ENCODE data around the gene C20orf204.

C20orf204 gene

DNA sequence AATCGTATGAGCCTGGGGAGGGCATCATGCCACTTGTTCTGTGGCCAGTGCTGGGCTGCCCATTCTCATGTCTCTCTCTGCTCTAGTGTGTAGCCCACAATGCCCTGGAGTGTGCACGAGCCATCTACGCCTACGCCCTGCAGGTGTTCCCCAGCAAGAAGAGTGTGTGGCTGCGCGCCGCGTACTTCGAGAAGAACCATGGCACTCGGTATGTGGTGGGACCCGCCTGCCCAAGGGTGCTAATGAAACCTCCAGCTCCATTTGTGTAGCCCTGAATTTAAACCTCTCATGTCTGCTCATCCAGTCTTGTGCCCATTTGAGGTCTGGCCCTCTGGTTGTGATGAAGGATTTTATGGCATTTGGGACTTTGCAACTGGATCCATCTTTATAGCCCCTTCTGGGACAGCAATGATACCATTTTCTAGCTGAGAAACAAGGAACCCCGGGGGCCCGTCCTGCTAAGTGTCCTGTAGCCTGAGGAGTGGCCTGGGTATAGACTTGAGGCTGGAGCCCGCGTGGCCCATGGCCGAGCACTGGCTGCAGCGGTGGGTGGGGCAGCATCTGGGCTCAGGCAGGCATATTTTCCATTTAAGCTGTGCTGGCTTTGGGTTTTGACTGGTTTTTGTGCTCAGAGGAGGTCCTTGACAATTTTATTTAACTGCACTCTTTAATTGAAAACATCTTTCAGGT lies 13.2 kb upstream of the C20orf204 start:
- Mint-ChIP-seq H3K4me3 (no peak overlapping the region), H3K27ac (no peak overlapping the region), H3K4me1 (ENCODE audit: low read depth) (no peaks in the 10 kb centered on the region), H3K36me3 (ENCODE audit: low read depth) (peaks cover 99% of the 10 kb centered on the region), H3K27me3 (no peaks in the 10 kb centered on the region), H3K9me3 (no peaks in the 10 kb centered on the region)
- intact Hi-C loops (cut with micrococcal nuclease): no loop called here

DNA sequence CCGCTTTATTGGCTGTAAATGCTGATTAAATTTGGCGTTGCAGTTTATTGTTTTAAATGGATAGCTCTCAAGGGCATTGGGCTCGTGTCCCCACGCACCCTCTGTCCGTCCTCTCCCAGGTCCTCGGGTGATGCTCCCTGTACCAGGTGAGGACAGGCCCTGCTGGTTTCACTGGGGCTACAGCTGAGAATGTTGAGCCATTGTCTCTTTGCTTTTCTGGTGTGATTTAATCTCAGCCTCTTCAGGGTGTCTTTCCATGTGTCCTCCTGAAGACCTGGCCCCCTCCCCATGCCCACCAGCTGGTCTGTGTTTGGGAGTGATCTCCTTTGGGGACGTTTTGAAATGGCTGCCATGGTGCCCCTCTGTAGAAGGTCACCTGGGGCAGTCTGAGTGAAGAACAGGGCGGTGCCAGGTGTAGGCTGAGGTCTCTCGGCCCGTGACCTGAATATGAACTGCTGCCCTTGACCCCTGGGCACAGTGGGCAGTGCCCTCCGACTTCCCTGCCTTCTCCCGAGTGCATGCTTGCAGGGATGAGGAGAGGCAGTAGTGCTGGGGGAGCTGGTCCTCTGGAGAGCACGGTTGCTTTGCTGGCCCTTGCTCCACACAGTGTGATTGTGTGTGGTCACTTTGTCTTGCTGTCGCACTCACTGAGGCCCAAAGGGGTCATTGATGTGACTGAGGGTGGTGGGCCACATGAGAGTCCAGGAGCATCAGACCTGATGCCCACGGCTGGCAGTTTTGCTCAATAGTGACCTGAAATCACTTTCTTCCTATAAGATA lies 12.4 kb upstream of the C20orf204 start:
- no peak overlapping the region for H3K27ac Mint-ChIP-seq
- no peaks in the 10 kb centered on the region for H3K4me1 Mint-ChIP-seq (ENCODE audit: low read depth)
- H3K4me3 Mint-ChIP-seq: no peak overlapping the region
- intact Hi-C loops (cut with micrococcal nuclease): no loop called here
- H3K9me3 Mint-ChIP-seq: no peaks in the 10 kb centered on the region
- H3K36me3 Mint-ChIP-seq (ENCODE audit: low read depth): peaks cover 99% of the 10 kb centered on the region
- H3K27me3 Mint-ChIP-seq: no peaks in the 10 kb centered on the region

DNA sequence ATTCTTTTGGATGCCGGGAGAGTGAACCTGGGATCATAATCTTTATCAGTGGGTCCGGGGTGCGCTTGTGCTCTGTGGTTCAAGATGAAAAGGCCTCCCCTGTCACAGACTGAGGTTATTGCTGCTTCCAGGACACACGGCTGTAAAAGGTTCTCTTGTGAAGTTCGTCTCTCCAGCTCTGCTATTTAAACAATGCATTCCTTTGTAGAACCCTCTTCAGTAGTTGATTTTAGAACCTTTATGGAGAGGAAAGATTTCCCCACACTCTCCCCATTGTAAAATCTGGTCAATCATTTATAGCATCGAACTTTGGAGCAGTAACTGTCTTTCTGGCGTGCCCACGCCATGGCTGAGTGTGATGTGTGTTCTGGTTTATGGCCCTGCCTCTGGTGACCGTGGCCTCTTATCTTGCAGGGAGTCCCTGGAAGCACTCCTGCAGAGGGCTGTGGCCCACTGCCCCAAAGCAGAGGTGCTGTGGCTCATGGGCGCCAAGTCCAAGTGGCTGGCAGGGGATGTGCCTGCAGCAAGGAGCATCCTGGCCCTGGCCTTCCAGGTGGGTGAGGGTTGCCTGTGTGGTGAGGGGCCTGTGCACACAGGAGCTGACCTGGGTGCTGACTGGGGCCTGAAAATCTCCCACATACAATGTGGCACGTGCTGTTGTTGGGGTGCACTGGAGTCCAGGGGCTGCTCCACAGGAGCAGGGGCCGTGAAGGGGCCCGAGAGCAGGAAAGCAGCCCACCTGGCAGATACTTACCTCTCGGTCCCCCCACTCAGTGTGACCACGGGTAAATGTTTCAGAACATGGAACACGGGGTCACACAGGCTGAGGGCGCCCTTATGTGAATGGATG lies 11.6 kb upstream of the C20orf204 start:
- H3K27ac Mint-ChIP-seq: no peak overlapping the region

DNA sequence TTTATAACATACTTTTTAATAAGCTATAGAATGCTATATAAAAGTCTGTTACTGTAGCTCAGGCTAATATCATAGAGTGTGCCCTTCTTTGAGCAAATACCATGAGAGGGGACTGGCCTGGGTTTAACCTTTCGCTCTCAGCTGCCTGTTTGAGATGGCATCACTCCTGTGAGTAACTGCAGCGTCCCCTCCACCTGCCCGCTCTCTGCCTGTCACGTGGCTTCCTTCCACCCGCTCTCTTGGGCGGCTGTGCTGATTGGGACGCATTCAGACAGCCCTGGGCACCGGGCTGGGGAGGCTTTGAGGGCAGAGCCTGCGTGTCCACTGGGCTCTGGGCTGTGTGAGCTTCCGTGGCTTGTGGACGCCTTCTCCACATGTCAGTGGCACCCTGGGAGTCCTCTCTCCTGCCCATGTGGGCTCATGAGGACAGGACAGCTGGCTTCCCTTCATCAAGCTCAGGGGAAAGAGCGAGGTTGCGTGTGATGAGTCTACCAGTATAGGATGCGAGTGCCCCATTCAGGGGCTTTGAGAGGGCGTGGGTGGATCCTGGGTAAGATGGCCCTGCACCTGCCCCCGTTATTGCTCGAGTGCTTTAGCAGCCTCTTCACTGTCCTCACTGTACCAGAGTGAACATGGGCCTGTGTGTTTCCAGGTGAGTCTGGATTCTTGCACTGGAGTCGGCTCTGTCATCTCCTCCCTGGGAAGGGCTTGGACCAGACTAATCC lies 10.7 kb upstream of the C20orf204 start:
- no peak overlapping the region for H3K27ac Mint-ChIP-seq
- H3K4me3 Mint-ChIP-seq: no peak overlapping the region
- no peaks in the 10 kb centered on the region for H3K27me3 Mint-ChIP-seq
- H3K36me3 Mint-ChIP-seq (ENCODE audit: low read depth): peaks cover 99% of the 10 kb centered on the region
- no peaks in the 10 kb centered on the region for H3K4me1 Mint-ChIP-seq (ENCODE audit: low read depth)
- H3K9me3 Mint-ChIP-seq: no peaks in the 10 kb centered on the region
- intact Hi-C loops (cut with micrococcal nuclease): no loop called here

More for the DNA sequence above, 11.6 kb upstream of the C20orf204 start:
- H3K36me3 Mint-ChIP-seq (ENCODE audit: low read depth): peaks cover 99% of the 10 kb centered on the region
- intact Hi-C loops (cut with micrococcal nuclease): no loop called here
- no peaks in the 10 kb centered on the region for H3K4me1 Mint-ChIP-seq (ENCODE audit: low read depth)
- H3K9me3 Mint-ChIP-seq: no peaks in the 10 kb centered on the region
- no peak overlapping the region for H3K4me3 Mint-ChIP-seq
- H3K27me3 Mint-ChIP-seq: no peaks in the 10 kb centered on the region

DNA sequence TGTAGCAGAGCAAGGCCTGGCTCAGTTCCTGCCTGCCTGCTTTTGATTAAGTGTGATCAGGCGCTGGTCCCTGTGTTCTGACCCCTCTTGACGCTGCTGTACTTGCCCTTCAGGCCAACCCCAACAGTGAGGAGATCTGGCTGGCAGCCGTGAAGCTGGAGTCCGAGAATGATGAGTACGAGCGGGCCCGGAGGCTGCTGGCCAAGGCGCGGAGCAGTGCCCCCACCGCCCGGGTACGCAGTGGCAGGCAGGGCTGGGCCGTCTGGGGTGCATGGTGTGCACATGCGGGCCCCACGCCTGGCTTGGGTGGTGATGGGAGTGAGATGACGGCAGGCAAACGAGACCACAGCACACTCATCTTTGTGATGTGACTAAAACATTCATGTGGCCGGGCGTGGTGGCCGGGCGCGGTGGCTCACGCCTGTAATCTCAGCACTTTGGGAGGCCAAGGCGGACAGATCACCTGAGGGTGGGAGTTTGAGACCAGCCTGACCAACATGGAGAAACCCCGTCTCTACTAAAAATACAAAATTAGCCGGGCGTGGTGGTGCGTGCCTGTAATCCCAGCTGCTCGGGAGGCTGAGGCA lies 10.1 kb upstream of the C20orf204 start:
- intact Hi-C loops (cut with micrococcal nuclease): no loop called here
- Mint-ChIP-seq H3K27ac (no peak overlapping the region), H3K9me3 (no peaks in the 10 kb centered on the region), H3K4me3 (no peak overlapping the region), H3K27me3 (no peaks in the 10 kb centered on the region), H3K4me1 (ENCODE audit: low read depth) (no peaks in the 10 kb centered on the region), H3K36me3 (ENCODE audit: low read depth) (peaks cover 100% of the 10 kb centered on the region)

DNA sequence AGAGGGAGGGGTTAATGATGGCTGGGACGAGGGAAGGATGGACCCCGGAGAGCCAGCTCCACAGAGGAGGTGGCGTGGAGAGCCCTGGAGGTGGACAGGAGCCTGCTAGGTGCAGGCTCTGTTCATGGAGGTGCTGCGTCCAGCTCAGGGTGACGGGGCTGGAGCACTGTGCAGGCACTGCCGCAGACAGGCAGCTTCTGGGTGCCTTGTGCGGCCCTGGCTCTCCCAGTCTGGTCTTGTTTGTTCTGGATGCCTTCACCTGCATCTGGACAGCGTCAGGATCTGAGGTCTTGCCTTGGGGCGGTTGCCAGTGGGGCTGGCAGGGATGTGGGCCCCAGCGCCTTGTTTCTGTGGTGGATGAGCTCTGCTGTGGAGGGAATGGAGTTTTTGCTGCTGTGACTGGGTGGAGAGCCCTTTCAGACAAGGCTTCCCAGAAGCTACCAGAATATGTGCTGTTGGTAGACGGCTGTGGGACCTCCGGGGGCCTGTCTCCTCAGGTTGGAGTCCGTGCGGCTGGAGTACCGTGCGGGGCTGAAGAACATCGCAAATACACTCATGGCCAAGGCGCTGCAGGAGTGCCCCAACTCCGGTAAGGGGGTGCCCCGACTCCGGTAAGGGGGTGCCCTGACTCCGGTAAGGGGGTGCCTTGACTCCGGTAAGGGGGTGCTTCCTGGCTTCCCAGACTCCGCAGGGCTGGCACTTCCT lies 7.8 kb upstream of the C20orf204 start:
- no peaks in the 10 kb centered on the region for H3K27me3 Mint-ChIP-seq
- no peak overlapping the region for H3K4me3 Mint-ChIP-seq
- H3K9me3 Mint-ChIP-seq: no peaks in the 10 kb centered on the region
- peaks cover 100% of the 10 kb centered on the region for H3K36me3 Mint-ChIP-seq (ENCODE audit: low read depth)
- H3K27ac Mint-ChIP-seq: no peak overlapping the region
- intact Hi-C loops (cut with micrococcal nuclease): no loop called here
- H3K4me1 Mint-ChIP-seq (ENCODE audit: low read depth): no peaks in the 10 kb centered on the region

DNA sequence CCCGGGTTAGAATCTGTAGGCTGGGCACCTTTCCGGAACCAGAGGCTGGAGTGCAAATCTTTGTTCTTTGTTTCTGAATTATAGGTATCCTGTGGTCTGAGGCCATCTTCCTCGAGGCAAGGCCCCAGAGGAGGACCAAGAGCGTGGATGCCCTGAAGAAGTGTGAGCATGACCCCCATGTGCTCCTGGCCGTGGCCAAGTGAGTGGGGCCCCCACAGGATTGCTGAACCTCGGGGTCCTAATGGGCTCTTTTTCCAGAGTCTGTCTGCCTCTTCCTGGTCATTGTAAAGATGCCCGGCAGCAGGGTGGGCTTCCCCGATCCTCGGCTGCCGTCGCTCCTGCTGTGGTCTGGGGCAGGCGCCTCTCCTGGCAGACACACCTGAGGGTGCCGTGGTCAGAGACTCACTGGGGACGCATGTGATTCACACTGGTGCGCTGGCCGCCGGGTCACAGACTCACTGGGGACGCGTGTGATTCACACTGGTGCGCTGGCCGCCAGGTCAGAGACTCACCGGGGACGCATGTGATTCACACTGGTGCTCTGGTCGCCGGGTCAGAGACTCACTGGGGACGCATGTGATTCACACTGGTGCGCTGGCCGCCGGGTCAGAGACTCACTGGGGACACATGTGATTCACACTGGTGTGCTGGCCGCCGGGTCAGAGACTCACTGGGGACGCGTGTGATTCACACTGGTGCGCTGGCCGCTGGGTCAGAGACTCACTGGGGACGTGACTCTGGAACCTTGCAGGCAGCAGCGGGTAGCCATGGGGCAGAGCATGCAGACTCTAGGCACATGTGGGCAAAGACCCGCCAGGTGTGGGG lies 6.5 kb upstream of the C20orf204 start:
- Mint-ChIP-seq H3K27me3 (no peaks in the 10 kb centered on the region), H3K36me3 (ENCODE audit: low read depth) (peaks cover 100% of the 10 kb centered on the region), H3K4me1 (ENCODE audit: low read depth) (no peaks in the 10 kb centered on the region), H3K9me3 (no peaks in the 10 kb centered on the region), H3K4me3 (no peak overlapping the region), H3K27ac (no peak overlapping the region)
- intact Hi-C loops (cut with micrococcal nuclease): no loop called here

DNA sequence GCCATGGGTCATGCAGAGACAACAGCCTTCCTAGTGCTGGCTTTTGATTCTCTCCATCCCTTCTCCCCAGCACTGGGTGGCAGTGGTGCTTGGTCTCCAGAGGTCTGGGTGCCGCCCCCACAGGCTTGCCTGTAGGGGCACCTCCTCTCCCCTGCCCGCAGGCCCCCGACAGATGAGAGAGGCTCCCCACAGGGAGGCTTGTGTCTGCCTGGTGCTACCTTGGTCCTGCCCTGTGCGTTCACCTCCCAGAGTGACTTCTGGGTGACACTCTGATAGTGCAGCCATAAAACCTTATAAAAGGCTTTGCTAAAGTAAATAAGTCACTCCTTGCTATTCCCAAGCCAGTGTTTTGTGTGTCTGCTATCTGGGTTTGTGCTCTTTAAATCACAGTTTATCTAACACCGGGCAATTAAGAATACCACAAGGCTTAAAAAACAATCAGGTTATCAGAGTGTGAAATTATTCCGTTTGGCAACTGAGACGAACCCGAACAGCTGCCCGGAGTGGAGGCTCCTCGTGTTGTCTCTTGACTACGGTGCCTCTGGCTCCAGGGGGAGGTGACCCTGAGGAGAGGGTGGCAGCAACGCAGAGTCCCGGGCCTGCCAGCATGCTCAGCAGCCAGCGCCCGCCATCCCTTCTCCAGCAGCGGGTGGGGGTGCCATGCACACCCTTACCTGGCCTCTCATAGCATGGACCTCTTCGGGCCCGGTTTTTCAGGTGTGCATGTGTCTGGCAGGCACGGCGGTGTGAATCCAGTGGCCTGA lies 5.4 kb upstream of the C20orf204 start:
- no peaks in the 10 kb centered on the region for H3K27me3 Mint-ChIP-seq

DNA sequence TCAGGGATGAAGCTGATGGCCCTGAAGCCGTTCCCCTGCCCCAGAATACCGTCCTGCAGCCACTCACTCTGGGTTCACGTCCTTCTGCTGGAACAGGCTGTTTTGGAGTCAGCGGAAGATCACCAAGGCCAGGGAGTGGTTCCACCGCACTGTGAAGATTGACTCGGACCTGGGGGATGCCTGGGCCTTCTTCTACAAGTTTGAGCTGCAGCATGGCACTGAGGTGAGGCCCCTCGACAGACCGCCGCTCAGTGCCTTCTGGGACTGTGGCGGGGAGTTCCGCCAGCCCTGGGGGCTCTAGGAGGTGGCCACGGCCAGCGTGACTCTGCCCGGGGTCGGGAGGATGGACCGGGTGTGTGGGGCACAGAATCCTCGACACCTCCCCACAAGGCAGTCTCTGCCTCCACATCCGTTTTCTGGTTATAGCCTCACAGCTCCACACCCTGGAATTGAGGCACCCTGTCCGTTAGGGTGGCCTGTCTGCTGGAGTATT lies 4.1 kb upstream of the C20orf204 start:
- peaks cover 86% of the 10 kb centered on the region for H3K36me3 Mint-ChIP-seq (ENCODE audit: low read depth)
- no peak overlapping the region for H3K27ac Mint-ChIP-seq
- intact Hi-C loops (cut with micrococcal nuclease): no loop called here
- H3K4me1 Mint-ChIP-seq (ENCODE audit: low read depth): no peaks in the 10 kb centered on the region
- H3K27me3 Mint-ChIP-seq: peaks cover 12% of the 10 kb centered on the region
- H3K4me3 Mint-ChIP-seq: no peak overlapping the region
- H3K9me3 Mint-ChIP-seq: no peaks in the 10 kb centered on the region

More for the DNA sequence above, 5.4 kb upstream of the C20orf204 start:
- Mint-ChIP-seq H3K4me3 (no peak overlapping the region), H3K36me3 (ENCODE audit: low read depth) (peaks cover 99% of the 10 kb centered on the region), H3K9me3 (no peaks in the 10 kb centered on the region), H3K4me1 (ENCODE audit: low read depth) (no peaks in the 10 kb centered on the region), H3K27ac (no peak overlapping the region)
- intact Hi-C loops (cut with micrococcal nuclease): no loop called here

DNA sequence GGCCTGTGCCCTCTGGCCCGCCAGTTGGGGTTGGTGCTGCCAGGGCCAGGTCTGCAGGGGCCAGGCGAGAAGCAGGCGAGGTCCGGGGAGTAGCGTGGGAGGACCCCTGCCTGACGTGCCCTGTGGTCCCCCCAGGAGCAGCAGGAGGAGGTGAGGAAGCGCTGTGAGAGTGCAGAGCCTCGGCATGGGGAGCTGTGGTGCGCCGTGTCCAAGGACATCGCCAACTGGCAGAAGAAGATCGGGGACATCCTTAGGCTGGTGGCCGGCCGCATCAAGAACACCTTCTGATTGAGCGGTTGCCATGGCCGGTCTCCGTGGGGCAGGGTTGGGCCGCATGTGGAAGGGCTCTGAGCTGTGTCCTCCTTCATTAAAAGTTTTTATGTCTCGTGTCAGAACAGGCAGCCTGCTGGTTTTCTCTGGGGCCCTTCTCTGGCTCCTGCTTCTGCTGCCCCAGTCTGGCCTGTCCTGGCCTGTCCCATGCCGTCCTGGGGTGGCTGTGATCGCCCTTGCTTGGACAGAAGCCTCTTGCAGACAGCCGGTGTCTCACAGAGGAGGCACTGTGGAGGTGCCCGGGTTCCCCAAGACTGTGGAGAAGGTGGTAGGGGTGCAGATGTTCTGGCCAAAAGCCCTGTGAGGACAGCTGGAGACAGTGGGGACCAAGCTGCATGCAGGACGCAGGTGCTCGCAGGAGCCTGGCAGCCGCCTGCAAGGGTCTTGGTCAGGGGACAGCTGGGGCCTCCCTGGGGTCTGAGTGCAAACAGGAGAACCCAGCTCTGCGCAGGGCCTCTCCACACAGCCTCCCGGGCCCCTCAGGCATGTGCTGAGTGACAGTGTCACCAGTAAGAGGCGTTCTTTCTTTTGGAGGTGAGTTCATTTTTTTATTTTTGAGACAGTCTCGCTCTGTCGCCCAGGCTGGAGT lies 3.0 kb upstream of the C20orf204 start:
- intact Hi-C loops (cut with micrococcal nuclease): no loop called here
- H3K36me3 Mint-ChIP-seq (ENCODE audit: low read depth): peaks cover 75% of the 10 kb centered on the region
- H3K27ac Mint-ChIP-seq: no peak overlapping the region
- no peak overlapping the region for H3K4me3 Mint-ChIP-seq
- no peaks in the 10 kb centered on the region for H3K9me3 Mint-ChIP-seq
- H3K4me1 Mint-ChIP-seq (ENCODE audit: low read depth): no peaks in the 10 kb centered on the region
- peaks cover 23% of the 10 kb centered on the region for H3K27me3 Mint-ChIP-seq

DNA sequence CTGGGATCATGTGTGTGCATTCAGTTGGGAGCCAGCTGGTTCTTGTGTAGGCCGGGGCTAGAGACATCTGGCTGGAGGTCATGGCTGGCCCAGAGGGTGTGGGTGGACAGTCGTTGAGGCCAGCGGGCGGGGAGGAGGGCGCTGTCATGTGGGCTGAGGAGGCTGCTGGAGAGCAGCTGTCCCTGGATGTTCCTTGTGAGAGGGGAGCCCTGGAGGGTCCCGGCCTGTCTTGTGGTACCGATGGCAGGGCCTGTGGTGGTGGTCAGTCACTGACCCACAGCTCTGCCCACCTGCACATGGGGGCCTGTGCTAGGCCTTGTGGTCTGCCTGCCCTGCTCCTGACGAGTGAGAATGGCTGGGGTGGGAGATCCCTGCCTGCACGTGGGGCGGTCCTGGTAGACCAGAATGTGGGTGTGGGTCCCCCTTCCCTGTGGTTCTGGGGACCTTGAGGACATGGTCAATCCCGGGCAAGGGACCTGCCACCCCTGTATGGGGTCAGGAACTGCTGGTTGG lies 1.9 kb upstream of the C20orf204 start:
- intact Hi-C loops (cut with micrococcal nuclease): no loop called here
- peaks cover 4% of the 10 kb centered on the region for H3K4me1 Mint-ChIP-seq (ENCODE audit: low read depth)
- H3K27me3 Mint-ChIP-seq: peaks cover 32% of the 10 kb centered on the region
- H3K36me3 Mint-ChIP-seq (ENCODE audit: low read depth): peaks cover 64% of the 10 kb centered on the region
- no peak overlapping the region for H3K27ac Mint-ChIP-seq
- no peaks in the 10 kb centered on the region for H3K9me3 Mint-ChIP-seq
- H3K4me3 Mint-ChIP-seq: no peak overlapping the region
